GM21390 (cell line): ENCODE results near the gene ZFAND3.

Experiments
- ATAC-seq: cut with Tn5 transposase; IDR thresholded peaks from one replicate; pipeline ENCODE4 v1.9.1; 2021; ENCODE audit not compliant: unreplicated experiment

Gene ZFAND3

GRCh38 chr6:37798436-37799262 is 20.9 kb upstream of the ZFAND3 start:
- ATAC-seq: no peak

- no peak for ATAC-seq
Measured at GRCh38 chr6:37799263-37799644, 20.3 kb upstream of the ZFAND3 start.

- no peak for ATAC-seq
Measured at GRCh38 chr6:37800703-37801604, 18.6 kb upstream of the ZFAND3 start.

GRCh38 chr6:37801605-37801940 is 18.0 kb upstream of the ZFAND3 start:
- ATAC-seq: no peak

- no peak for ATAC-seq
Measured at GRCh38 chr6:37802810-37803209, 16.7 kb upstream of the ZFAND3 start.

GRCh38 chr6:37804586-37804985 is 14.9 kb upstream of the ZFAND3 start:
- ATAC-seq: no peak

- ATAC-seq: no peak
Measured at GRCh38 chr6:37806213-37806612, 13.3 kb upstream of the ZFAND3 start.

GRCh38 chr6:37807656-37808055 is 11.9 kb upstream of the ZFAND3 start:
- no peak for ATAC-seq

GRCh38 chr6:37809197-37809543 is 10.4 kb upstream of the ZFAND3 start:
- ATAC-seq: no peak

GRCh38 chr6:37812841-37813240 is 6.7 kb upstream of the ZFAND3 start:
- ATAC-seq: no peak

- no peak for ATAC-seq
Measured at GRCh38 chr6:37814374-37814773, 5.2 kb upstream of the ZFAND3 start.

- no peak for ATAC-seq
Measured at GRCh38 chr6:37816599-37817375, 2.7 kb upstream of the ZFAND3 start.

GRCh38 chr6:37818536-37819176 is 871 bp upstream of the ZFAND3 start:
- peak; percentile 61 for ATAC-seq

GRCh38 chr6:37819802-37820717 is 533 bp downstream of the ZFAND3 start:
- no peak for ATAC-seq

GRCh38 chr6:37820718-37821079 is 1.2 kb downstream of the ZFAND3 start:
- no peak for ATAC-seq

- no peak for ATAC-seq
Measured at GRCh38 chr6:37821446-37821845, 1.9 kb downstream of the ZFAND3 start.

- no peak for ATAC-seq
Measured at GRCh38 chr6:37822851-37823682, 3.5 kb downstream of the ZFAND3 start.

GRCh38 chr6:37824170-37824569 is 4.6 kb downstream of the ZFAND3 start:
- no peak for ATAC-seq

- ATAC-seq: no peak
Measured at GRCh38 chr6:37826188-37826587, 6.7 kb downstream of the ZFAND3 start.
